Measurements from ENCODE around the gene VGLL2. TPM values are rescaled to one million over a fixed set of nuclear protein-coding genes. Genes with fewer than 3 reads are reported as not detected.

The VGLL2 gene
- total RNA-seq, 4 donors from 2014 or later, result not detected

- TF ChIP-seq POLR2A (IDR thresholded peaks at IDR 0.05), result no peak
- no peak for TF ChIP-seq CTCF (IDR thresholded peaks at IDR 0.05)
- Histone ChIP-seq H3K4me3 (no peak overlapping the region), H3K36me3 (no peaks in the 10 kb centered on the region), H3K27me3 (no peaks in the 10 kb centered on the region), H3K9me3 (no peaks in the 10 kb centered on the region), H3K27ac (no peak overlapping the region), H3K4me1 (no peaks in the 10 kb centered on the region)
- intact Hi-C loops (cut with DNase I; ENCODE audit: low total_unique reads), result no loop called here
- no peak for DNase-seq
These were observed 37.2 kb upstream of the VGLL2 start for GRCh38 chr6:117228202-117228601.

- H3K4me3 ChIP-seq, result no peak overlapping the region
- TF ChIP-seq POLR2A (IDR thresholded peaks at IDR 0.05), result no peak
- no peak for TF ChIP-seq CTCF (IDR thresholded peaks at IDR 0.05)
- H3K9me3 ChIP-seq, result no peaks in the 10 kb centered on the region
- no peaks in the 10 kb centered on the region for H3K36me3 ChIP-seq
- H3K4me1 ChIP-seq, result no peaks in the 10 kb centered on the region
- no peak for DNase-seq
- intact Hi-C loops (cut with DNase I; ENCODE audit: low total_unique reads), result no loop called here
- no peak overlapping the region for H3K27ac ChIP-seq
- no peaks in the 10 kb centered on the region for H3K27me3 ChIP-seq
These were observed 35.5 kb upstream of the VGLL2 start for GRCh38 chr6:117229870-117230269.

- Histone ChIP-seq H3K27ac (no peak overlapping the region), H3K27me3 (no peaks in the 10 kb centered on the region), H3K4me3 (no peak overlapping the region), H3K9me3 (no peaks in the 10 kb centered on the region), H3K4me1 (no peaks in the 10 kb centered on the region), H3K36me3 (no peaks in the 10 kb centered on the region)
- no peak for DNase-seq
- intact Hi-C loops (cut with DNase I; ENCODE audit: low total_unique reads), result no loop called here
- TF ChIP-seq POLR2A (IDR thresholded peaks at IDR 0.05), result no peak
- TF ChIP-seq CTCF (IDR thresholded peaks at IDR 0.05), result no peak
These were observed 33.9 kb upstream of the VGLL2 start for GRCh38 chr6:117231466-117231865.

GRCh38 chr6:117232196-117232595 is 33.2 kb upstream of the VGLL2 start:
- intact Hi-C loops (cut with DNase I; ENCODE audit: low total_unique reads), result no loop called here
- H3K27me3 ChIP-seq, result no peaks in the 10 kb centered on the region
- no peaks in the 10 kb centered on the region for H3K9me3 ChIP-seq
- H3K4me1 ChIP-seq, result no peaks in the 10 kb centered on the region
- H3K4me3 ChIP-seq, result no peak overlapping the region
- no peak overlapping the region for H3K27ac ChIP-seq
- TF ChIP-seq CTCF (IDR thresholded peaks at IDR 0.05), result no peak
- TF ChIP-seq POLR2A (IDR thresholded peaks at IDR 0.05), result no peak
- DNase-seq, result no peak
- no peaks in the 10 kb centered on the region for H3K36me3 ChIP-seq

GRCh38 chr6:117233145-117233544 is 32.2 kb upstream of the VGLL2 start:
- no peak overlapping the region for H3K4me3 ChIP-seq
- H3K36me3 ChIP-seq, result no peaks in the 10 kb centered on the region
- H3K9me3 ChIP-seq, result no peaks in the 10 kb centered on the region
- intact Hi-C loops (cut with DNase I; ENCODE audit: low total_unique reads), result no loop called here
- H3K4me1 ChIP-seq, result no peaks in the 10 kb centered on the region
- DNase-seq, result no peak
- H3K27ac ChIP-seq, result no peak overlapping the region
- no peaks in the 10 kb centered on the region for H3K27me3 ChIP-seq
- TF ChIP-seq POLR2A (IDR thresholded peaks at IDR 0.05) (no peak), CTCF (IDR thresholded peaks at IDR 0.05) (no peak)

Measured in uterus (tissue), 4 donors.